ENCODE data around the gene SMIM30.

SMIM30 gene

DNA sequence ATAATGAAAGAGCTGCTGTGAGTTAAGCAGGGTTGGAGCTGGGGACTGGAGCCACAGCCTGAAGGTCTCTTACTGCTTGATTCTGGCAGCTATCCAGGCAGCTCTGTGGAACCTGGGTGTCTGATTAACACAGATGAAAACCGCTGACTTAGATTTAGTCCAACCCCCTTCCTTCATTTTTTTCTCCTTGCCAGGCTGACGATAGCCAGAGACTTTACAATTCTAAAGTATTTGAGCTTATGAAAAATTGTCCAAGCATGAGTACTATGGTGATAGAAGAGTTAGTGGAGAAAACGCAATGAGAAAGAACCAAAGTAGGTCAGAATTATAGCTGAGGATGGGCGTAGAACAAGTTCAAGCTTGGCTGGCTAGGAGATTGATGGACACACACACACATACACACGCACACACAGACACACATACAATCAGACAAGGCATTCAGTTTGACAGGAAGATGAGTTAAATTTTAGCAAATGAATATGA is 18.2 kb downstream of the SMIM30 start:
- DNase-seq (ENCODE audit: low spot score), result no peak

DNA sequence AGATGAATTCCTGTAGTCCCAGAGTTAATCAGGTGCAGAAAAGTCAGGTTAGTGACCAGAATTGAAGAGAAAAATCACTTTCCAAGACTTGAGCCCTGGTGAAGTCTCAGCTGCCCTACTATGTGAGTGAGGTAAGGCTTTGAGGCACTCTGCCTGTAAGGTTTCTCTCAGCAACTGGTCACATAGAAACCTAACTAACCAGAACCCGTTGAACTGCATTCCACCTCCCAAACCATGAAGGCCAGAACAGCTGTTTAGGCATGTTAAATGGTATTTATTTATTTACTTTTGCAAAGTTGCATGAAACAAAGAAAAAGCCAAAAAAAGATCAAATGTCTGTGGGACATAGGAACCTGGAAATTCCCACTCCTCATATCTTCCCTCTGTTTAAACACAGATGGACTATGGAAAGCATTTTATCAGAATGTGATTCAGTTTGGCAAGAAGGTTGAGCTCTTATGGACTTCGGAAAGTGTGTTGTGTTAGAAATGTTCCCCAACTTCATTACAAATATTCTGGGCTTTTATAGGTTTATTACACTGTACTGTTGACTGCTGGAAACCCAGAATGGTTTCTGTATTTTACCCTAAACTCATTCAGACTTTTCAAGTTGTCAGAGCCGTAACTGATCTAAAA is 19.0 kb downstream of the SMIM30 start:
- DNase-seq (ENCODE audit: low spot score), result no peak

DNA sequence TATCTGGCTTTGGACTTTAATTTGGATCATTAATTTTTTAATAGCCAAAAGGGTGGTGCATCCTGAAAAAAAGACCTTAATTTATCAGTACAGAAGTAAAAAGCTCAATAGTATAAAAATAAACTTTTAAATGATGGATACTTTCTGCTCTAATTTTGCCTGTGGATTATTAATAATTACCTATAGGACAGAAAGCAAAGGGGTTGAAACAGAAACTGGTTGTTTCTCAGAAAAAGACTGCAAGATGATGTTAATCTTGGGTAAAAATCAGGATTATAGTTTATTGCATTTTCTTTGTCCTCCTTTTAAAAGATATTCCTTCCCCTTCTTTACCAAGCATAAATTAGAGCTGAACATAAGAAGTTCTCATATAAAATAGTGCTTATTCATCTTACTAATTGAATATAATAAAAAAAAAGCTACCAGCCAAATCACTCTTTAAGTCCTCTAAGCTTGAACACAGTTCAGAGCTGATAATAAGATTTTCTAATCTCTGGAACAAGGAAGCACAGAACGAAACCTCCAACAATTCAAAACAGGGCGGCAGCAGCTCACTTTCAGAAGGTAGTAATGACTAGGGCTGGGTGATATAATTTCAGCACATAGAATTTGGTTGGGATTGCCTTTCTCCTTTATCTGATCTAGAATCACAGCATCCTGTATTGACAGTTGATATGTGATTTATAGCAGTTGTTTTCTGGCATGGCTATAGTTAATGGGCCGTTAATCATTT is 23.7 kb downstream of the SMIM30 start:
- DNase-seq (ENCODE audit: low spot score), result no peak

DNA sequence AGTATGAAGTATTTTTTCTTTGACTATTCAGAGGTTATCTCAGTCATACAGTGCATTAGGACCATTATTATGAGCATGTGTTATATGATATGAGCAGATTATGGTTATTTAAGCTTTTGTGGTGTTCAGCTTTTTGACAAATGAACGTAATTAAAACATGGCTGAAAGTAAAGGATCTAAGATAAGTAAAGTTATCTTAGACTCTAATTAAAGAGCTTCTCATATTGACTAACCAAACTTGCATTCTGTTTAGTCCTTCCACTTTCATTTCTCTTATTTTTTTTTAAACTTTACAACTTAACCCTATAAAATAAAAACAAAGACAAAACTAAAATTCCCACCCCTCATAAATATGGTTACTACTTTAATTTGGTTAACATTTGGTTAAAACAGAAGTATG is 24.8 kb downstream of the SMIM30 start:
- no peak for DNase-seq (ENCODE audit: low spot score)

DNA sequence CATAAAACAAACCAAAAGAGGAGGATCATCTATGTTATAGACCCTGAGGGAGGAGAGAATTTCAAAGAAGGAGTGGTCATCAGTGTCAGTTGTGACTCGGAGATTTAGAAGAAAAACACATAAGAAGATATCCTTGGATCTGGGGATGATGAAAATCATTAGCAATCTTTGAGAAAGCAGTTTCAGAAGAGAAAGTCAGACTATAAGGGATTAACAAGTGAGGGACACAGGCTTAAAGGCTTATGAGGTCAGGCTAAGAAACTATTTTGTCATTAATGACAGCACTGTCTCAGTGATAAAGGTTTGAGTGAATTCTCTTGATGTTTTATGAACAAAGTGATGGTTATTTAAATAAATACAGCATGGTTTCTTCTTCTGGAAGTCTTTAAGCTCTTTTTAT is 25.6 kb downstream of the SMIM30 start:
- no peak for DNase-seq (ENCODE audit: low spot score)

DNA sequence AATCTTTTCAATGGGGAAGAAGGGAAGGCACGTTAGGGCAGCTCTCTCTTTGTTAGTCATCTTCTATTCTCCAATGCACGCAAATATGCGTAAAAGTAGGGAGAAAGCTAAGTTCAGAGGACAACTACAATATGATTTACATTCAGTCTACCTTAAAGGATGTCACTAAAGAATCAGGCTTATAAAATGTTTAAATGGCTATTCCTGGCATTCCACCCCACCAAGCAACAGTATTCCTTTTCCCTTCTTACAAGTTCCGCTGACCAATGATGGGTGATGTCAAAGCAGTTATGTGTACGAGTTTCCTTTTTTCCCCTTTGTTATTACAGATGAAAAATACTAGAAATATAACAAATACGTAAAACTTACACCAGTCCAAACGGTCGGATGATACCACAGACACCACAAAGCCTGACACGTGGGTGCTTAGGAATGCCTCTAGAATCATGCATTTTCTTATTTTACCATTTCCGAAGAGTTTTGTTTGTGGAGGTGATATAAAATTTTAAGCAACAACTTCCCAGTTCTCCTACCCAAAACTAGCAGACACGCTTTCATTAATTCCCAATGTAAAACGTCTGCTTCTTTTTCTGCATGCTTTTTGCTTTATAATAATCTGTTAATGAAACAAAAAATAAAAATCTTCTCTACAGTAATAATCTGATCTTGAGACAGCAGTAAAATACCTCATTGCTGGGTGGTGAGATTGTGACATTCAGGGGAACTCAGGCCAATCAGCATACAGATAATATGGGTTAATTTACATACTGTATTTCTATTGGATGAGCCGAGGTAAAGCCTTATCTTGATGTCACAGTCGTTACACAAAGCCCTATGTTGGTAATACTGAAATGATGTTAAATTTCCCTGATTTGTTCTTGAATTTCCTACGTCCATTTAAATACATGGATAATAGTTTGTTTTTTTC is 31.0 kb downstream of the SMIM30 start:
- peak; percentile 79 for DNase-seq (ENCODE audit: low spot score)

DNA sequence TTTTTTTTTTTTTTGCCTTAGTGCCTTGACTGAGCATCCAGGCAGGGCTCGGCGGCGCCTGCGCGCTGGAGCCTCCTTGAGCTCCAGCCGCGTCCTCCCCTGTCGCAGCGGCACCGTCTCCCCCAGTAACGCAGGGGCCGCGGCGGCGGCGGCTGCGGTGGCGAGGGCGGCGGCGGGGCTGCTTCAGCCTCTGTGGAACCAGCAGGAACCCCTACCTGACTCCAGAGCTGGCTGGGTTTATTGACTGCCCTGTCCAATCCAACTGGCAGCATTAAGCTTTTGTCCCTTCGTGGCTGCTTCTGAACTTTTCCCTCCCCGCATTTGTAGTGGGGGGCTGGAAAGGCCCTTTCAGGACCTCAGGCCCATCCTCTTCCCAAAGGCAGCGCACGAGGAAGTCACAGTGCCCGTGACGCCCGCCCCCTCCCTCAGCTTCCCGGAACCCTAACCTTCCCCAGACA is 31.9 kb downstream of the SMIM30 start, which contains the start of gene GPR85:
TSS of gene GPR85 (minus strand) at position 397 of the 458 bp plus-strand sequence. CDS start 2,106 bp downstream, outside the sequence.
- DNase-seq (ENCODE audit: low spot score), result no peak

DNA sequence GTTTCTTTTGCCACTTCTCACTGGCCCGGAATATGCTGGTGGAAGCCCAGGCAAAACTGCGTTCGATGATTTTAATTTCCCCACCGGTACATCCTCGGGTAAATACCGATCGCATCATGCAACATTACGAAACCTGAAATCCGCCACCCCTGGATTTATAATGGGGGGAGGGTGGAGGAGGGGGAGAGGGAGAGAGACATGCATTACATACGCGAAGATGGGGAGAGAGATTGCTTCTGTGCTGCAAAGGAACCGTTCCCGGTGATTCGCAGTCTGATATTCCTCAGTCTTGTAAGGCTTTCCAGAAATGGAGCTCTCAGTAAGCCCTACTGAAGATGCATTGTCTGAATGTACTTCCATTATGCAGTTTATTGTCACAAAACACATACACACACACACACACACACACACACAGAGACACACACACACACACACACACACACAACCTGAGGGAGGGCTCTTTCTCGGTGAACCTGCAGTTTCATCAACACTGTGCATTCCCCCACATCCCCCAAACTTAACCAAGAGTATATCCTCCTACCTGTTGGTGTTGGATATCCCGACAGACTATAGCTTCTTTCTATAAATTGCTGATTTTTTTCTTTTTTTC is 32.5 kb downstream of the SMIM30 start:
- no peak for DNase-seq (ENCODE audit: low spot score)

DNA sequence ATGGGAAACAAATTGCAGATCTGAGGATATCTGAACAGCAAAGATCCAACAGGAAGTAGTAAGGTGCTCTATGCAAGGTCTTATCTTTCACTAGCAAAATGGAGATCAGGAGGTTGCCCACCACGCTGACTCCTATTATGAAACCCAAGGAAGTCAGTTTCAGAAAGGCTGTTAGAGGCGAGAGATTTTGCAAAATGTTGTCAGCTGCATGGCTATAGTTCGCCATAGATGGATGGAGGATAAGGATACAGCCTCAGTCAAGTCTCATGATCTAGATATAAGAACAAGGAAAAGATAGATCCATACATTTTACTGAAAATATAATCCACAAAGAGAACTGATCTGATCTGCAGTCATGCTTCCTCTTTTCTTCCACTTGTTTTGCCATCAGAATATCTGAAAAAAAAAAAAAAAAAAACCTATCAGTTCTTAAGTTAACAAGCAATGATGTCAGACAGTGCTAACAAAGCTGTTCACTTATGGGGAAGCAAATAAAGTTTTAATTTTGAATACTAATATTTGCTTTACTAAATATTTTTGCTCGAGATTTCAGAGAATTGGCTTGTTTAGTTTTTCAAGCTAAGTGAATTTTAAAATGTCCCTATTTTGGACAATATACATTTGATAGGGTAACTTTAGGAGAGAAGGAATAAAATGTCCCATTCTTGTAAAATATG is 33.7 kb downstream of the SMIM30 start:
- DNase-seq (ENCODE audit: low spot score), result no peak

DNA sequence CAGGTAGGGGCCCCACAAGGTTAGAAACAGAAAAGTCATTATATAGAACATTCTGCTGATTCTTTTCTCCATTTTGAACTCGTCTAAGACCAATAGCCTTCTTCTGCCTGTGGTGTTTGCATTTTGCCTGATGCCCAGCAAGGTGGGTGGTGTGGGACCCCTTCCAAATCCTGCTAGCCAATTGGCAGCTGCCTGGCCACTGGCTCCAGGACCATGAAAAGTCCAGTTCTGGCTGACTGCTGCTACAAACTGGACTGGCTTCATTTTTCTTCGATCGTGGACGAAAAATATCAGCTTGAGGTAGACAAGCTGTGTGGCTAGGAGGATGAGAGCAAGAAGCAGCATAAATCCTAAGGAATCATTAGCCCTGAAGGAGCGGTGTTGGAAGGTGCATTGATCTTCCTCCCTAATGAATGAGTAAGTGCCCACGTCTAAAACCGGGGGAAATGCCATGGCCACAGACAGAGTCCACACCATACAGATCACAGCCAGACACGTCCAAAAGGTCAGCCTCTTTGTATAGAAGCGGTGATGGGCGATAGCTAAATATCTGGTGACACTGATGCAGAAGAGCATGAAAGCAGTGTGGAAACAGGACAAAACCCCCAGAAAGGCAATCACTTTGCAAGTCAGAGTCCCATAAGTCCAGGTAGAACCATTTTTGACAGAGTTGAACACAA is 34.4 kb downstream of the SMIM30 start:
- no peak for DNase-seq (ENCODE audit: low spot score)

DNA sequence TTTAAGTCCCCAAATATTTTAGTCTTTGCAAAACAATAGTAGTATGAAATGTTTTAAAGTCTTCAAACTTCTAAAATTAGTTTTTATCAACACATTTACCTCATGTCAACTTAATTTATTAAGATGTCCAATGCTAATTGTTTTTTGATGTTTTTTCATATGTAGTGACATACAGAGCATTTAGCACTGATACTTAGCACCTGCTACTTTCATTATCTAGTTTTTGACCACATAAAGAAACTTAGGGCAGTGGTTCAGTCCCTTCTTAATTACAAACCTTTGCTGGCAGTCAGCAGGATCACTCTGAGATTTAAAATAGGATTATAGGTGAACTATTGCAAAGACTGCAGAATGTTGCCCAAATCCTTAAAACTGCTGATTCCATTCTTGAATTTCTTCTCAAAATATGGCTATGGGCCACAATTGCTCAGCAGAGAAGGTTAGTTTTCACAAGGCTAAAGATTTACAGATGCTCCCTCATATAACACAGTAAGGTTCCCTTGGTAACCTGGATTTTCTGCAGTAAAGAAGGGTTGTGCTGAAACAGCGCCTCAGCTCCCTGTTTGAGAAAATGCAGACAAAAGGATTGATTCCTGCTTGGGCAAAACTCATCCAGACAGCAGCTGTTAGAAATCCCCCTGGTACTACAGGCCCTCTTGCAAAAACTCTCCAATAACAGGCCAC is 35.1 kb downstream of the SMIM30 start:
- DNase-seq (ENCODE audit: low spot score), result no peak

DNA sequence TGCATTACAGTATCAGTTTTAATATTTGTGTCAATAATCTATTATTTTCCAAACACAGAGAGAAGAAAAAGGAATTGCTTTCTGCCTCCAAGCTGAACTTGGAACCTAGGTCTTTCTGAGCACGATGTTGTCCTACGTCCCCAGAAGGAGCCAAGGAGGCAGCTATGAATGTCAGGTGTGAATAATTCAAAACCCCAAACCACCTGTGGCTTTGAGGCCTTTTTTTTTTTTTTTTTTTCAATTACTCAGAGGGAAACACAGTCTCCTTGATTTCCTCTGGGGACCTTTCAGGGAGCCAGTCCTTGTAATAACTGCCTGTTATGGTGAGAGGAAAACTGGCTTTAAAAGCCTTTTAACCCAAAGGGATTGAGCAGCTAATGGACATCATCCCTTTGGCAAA is 40.0 kb downstream of the SMIM30 start:
- no peak for DNase-seq (ENCODE audit: low spot score)

DNA sequence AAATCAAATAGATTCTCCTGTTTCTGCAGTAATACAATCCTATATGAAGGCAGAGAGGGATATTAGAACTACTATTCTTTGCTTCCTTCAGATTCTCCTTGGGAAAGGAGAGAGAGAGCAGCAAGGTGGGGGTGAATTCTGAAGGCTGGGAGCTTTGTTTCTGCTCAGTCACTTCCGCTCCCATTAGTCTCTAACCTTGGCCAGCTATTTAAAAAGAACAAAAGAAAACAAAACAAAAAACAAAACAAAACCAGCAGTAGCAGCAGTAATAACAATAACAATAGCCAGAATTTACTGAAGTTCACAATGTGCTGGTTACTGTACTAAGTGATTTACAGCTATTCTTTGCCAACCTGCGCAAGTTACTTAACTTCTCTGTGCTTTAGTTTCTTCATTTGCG is 41.7 kb downstream of the SMIM30 start:
- DNase-seq (ENCODE audit: low spot score), result no peak

DNA sequence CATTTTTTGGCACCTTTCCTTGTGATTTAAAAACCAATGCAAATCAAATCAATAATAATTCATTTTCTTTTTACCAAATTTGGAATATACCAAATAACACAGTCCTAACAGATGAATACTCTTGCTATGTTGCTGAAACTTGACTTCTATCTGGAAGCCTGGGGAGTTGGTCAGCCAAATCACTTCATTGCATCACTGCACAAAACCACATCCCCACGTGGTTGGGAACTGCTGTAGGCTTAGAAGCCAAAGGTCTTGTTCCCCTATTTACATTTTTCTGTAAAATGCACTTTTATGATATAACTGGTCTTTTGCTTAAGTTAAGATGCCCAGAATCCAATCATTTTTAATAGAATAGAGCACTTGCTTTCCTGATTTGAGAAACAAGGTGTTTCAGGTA is 46.9 kb downstream of the SMIM30 start:
- DNase-seq (ENCODE audit: low spot score), result no peak

All from RKO (cell line).